ENCODE measurements around the gene TM9SF2.
"Not testable (repeated sequence)": the region's sequence is repeated elsewhere in the genome, so short reads cannot be mapped to it uniquely, and the experiment has no call there.

TM9SF2 gene

DNA sequence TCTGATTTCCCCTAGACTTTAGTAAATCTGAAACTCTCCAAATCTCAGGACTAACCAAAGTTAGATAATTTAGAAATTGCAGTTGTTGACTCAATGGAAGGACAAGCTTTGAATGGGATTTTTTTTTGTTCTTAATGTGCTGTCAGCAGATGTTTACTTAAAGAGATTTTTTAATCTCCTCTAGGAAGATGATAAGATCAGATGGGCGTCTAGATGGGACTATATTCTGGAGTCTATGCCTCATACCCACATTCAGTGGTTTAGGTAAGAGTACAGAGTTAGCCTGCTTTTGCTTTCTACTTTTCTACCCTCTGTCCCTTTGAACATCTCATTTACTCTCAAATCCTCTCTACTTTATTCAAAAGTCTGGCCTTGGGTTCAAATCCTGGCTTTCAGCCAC is 39.3 kb downstream of the TM9SF2 start:
- no peak for DNase-seq

DNA sequence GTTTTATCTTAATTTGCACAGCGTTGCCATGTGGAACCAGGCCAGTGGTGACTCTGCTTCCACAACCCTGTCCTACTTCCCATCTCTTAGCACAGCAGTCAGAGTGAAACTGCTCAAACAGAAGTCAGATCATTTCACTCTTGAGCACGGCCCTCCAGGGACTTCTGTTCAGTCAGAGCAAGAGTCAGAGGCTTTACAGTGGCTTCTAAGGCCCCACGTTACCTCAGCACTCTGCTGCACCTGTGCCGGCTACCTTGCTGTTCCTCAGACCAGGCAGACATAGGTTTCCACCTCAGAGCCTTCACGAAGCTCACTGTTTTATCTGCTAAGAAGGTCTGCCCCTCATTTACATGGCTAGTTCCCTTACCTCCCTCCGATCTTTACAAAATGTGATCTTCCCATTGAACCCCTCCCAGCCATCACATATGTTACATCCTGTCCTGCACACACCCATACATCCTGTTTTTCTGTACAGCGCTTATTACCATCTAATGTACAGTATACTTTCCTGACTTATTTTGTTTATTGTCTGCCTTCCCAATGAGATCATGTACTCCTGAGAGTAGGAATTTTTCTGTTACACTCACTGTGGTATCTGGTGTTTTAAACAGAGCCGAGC is 41.6 kb downstream of the TM9SF2 start:
- DNase-seq: no peak

DNA sequence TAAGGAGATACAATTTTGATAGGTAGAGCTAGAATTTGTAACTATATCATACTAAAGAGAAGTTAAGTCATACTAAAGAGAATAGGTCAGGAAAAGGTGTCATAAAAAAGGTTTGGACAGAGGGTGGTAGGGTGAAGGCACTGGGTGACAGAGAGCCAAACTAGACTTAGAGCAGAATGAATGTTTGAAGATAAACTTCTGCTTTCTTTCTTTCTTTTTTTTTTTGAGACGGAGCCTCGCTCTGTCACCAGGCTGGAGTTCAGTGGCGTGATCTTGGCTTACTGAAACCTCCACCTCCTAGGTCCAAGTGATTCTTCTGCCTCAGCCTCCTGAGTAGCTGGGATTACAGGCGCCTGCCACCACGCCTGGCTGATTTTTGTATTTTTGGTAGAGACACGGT is 44.1 kb downstream of the TM9SF2 start:
- no peak for DNase-seq

DNA sequence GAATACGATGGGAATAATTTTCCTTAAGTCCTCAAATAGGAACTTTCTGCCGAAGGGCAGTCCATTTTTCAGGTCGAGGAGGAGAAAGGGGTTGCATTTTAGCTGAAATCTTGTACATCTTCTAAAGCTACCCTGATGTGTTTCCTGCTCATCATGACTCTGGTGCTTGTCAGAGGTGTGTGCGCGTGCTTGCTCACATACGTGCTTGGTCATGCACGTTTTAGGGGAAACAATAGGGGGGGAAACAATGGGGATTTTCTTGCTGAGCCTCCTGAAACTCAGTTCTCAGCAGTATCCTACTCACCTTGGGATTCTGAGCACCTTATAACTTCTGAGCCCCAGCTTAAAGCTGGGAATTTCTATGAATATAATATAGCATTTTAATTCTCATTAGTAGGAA is 44.7 kb downstream of the TM9SF2 start:
- no peak for DNase-seq

DNA sequence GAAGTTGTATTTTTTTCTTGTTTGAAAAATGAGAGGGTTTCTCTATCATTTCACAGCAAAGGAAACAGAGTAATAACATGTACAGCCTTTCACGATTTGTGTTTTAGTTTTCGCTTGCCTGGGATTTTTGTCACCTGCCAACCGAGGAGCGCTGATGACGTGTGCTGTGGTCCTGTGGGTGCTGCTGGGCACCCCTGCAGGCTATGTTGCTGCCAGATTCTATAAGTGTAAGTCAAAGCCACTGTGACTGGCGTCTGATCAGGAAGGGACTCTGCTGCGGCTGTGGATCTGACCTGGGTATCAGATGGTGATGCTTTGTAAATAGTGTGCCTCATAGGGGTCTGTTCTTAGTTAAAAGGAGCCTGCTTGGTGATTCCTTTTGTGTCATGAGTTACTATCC is 45.6 kb downstream of the TM9SF2 start:
- DNase-seq: no peak

DNA sequence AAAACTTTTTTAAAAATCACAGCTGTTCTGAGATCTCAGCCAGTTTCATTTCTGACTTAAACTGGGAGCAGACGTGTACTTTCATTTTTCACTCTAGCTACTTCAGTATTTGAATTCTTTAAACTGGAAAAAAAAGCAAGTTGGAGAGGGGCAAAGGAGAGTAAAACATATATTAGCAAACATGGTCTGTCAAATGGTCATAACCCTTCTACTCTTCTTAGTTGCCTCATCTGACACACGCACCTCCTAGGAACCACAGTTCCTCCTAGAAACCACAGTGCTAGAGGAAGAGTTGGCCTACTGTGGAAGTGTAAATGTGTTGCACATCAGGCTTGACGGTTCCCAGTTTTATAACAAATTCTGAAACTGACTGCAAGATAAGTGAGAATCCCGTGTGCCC is 47.2 kb downstream of the TM9SF2 start:
- DNase-seq: no peak

DNA sequence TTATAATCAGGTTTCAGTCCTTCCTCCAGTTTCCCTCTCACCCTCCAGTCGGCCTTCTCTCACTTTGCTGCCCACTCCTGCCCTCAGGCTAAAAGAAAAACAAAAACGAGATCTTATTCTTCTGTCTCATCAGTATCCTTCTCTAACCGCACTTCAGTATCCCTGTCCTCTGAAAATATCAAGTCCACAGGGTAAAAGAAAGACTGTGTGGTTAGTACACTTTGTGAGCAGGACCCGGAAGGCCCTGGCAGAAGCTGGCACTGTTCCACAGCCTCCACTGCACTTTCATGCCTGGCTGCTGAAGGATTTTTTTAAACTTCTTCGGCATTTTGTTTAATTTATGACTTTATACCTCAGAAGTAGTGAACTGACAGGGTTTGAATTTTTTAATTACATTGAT is 51.8 kb downstream of the TM9SF2 start:
- DNase-seq: no peak

DNA sequence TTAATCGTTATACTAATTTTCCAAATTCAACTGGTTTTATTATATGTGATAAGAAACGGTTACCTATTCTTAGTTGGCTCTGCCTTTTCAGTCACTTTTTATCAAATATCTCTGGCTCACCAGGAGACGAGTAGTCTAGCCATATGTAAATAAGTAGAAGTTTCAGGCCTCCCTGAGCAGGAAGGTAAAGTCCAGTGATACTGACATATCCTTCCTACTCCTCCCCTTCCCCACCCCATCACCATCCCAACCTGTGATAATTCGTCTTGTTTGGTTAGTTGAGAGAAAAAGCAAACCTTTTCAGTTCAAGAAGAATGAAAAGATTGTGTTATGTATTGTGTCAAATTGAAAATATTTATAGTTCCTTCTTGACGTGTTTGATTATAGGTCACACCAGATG is 53.9 kb downstream of the TM9SF2 start:
- DNase-seq: no peak

DNA sequence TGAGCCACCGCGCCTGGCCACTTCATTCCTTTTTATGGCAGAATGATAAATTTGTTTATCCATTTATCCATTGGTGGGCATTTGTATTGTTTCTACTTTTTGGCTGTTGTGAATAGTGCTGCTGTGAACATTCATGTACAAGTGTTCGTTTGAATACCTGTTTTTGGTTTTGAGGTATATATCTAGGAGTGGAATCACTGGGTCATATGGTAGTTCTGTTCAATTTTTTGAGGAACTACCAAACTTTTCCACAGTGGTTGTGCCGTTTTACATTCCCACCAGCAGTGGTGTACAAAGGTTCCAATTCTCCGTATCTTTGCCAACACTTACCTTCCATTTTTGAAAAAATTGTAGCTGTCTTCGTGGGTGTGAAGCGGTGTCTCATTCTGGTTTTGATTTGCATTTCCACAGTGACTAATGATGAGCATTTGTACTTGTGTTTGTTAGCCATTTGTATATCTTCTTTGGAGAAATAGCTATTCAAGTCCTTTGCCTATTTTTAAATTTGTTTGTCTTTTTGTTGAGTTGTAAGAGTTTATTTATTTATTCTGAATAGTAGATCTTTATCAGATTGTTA is 55.7 kb downstream of the TM9SF2 start:
- DNase-seq: no peak

DNA sequence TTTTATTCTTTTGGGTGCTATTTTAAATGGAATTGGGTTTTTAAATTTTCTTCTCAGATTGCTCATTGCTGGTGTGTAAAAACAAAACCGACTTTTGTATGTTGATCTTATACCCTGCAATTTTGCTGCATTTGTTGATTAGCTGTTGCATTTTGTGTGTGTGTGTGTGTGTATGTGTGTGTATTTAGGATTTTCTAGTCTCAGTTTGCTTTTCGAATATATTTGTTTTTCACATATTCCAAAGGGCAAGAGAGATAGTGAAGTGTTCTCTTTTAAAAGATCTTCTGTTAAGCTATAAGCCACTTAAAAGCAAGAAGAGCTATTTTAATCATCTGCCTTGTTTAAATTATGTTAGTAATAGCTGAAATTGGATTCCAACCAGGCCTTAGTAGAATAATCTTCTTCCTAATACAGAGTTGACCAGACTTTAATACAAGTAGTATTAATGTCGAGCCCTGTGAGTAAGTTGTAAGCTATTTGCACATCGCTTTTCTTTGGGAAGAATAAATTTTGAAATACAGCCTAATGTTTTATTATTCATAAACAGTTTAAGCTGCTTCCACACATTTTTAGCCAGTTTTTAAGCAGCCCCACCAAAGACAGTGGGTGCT is 57.4 kb downstream of the TM9SF2 start:
- no peak for DNase-seq

DNA sequence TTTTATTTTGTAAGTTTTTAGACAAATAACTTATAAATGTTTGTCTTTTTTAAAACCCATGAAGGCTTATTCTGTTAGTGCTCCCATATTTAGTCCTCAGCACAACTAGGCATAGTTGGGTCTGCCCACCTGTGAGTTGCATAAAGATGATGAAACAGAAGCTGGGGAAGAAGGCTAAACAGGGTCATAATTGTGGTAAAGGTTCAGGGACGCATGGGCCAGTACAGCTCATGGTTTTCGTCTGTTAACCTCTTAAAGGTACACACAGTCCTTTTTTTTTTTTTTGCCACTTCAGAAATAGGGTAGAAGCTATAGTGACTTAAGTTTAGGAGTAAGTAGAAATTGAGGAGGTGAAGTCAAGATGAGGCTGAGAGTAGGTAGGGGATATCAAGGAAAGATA is 58.3 kb downstream of the TM9SF2 start:
- DNase-seq: no peak

DNA sequence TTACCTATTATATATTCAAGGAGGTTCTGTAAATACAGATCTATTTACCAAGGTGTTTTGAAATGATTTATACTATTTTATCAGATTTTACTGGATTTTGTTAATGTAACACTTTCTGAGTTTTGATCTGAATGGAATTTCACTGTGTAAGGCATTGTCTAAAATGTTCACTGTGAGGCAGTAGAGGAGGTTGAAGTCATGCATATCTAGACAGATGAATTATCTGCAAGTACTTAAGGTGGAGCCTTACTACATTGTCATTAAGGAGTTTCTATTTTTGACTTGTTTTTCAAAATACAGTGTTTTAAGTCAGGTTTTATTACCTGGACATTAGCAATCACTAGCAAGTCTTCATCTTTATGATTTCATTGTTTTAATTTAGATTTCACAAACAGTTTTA is 62.1 kb downstream of the TM9SF2 start:
- DNase-seq: no peak

DNA sequence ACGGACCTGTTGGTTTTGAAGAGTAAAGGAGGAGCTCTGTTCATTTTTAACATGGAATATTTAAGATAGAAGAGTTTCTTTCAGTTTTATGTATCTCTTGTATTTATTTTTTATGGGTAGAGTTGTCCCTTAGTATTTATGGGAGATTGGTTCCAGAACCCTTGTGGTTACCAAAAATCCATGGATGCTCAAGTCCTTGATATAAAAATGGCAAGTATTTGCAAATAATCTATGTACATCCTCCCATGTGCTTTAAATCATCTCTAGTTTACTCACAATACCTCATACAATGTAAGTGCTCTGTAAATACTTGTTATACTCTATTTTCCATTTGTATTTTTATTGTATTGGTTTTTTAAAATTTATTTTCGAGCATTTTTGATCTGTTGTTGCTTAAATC is 63.1 kb downstream of the TM9SF2 start:
- DNase-seq: no peak

DNA sequence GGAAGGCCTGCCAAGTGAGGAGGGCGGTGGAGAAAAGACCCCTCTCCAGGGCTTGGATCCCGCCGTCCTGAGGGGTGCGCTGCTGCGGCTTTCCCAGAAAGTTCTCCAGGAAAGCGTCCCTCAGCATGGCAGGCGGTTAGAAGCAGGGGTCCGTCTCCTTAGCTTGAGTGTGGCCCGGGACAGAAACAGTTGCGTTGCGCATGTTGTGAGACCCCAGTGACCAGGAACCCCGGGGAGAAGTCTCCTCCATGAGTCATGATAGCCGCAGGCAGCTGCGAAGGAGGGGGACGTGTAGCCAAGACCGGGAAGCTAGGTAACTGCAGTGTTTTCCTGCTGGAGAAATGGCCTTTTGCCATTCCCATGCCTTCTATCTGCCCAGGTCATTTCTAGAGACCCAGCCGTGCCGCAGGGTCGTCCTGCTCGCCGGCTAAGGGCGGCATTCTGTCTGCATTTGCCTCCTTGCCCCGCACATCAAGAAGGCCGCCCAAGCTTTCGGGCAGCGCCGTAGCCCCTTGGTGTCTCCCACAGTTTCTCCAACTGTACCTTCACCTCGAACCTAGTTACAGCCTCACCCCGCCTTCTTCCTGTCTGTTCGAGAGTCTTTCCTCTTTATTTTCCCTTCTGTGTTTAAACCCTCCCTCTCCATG is 64.3 kb downstream of the TM9SF2 start:
- DNase-seq: no peak

DNA sequence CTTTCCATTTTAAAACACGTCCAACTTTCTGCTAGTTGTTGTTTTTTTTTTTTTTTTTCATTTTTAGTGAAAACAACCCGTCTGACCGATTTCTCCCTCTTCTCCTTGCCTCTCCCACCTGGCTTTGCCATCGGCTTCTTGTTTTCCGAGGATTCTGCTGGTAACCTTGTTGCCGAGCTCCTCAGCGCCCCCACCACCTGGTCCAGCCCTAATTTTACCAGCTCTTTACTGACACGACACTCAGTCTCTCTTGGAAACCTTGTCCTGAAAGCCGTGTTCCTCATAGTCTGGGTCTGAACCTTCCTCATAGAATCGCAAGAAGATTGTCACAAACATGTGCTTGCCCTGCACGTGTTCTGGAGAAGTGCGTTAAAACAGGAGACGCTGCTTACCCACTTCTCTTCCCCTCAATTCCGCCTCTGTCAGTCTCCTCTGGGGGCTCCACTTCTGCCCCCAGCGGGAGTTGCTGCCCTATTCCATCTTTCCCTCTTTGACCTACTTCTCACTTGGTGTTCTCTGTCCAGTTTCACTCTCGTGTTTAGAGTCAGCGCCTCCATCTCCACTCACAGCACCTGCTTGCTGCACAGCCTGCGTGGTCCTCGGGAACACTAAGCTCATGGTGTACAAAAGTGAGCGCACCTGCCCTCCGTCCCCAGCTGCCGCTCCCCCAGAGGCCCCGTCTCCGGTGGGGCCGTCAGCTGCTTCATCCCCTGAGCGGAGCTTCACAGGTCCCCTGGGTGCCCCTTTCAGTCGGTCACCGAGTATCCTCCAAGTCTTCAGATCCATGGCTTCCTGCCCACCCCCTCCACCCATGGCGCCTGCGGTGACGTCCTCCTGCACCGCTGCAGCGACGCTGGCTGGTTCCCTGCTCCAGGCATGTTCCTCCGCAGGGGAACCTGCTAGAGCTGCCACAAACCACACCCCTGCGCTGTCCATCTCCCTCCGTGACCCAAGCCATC is 65.1 kb downstream of the TM9SF2 start:
- DNase-seq: no peak

DNA sequence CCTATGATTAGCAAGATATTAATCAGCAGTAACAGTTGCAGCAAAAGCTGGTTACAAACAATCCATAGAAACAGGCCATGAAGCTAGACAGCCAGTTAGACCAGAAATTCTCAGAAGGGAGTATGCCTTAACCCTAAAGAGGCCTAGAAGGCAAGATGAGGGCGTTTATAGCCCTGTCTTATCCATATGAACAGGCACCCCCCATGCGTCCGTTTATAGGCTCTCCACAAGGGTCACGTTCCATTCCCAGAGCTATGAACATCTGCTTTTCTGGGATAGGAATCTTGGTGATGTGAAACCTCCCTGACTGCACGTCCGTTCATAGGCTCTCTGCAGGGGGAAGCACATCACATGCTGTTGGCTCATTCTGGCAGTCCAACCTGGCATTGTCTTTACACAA is 67.6 kb downstream of the TM9SF2 start:
- not testable (repeated sequence) for DNase-seq

DNA sequence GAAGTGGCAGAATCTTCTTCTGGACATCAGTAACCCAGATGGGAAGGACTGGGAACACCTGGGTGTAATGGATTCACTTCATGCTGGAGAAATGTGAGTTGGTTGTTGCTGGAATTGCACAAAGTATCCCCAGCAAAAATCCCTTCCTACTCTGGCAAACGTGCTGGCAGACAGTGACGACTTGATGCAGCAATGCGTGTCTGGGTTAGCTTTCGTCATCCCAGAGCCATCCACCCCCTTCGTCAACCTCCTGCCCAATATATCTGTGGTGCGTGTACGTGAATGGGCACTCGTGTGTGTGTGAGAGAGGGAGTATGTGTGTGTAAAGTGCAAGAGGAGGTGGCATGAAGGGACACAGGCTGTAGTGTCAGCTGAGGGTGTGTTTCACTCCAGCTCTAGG is 70.9 kb downstream of the TM9SF2 start:
- no peak for DNase-seq

DNA sequence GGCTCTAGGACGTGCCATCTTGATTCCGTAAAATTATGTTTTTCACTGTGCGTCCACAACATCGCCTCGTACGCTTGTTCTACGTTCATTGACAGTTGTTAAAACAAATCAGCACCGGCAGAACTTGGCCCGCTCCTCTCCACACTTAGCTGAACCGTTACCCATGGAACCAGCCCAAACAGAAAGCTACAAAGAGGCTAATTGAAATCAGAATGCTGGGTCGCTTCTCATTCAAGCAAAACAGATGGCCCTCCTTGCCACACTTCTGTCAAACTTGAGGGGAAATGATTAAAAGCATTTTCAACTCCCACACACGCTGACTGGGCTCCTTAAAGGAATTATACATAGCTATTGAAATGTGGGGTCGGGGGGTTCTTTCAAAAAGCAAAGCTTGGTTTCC is 71.6 kb downstream of the TM9SF2 start:
- no peak for DNase-seq

DNA sequence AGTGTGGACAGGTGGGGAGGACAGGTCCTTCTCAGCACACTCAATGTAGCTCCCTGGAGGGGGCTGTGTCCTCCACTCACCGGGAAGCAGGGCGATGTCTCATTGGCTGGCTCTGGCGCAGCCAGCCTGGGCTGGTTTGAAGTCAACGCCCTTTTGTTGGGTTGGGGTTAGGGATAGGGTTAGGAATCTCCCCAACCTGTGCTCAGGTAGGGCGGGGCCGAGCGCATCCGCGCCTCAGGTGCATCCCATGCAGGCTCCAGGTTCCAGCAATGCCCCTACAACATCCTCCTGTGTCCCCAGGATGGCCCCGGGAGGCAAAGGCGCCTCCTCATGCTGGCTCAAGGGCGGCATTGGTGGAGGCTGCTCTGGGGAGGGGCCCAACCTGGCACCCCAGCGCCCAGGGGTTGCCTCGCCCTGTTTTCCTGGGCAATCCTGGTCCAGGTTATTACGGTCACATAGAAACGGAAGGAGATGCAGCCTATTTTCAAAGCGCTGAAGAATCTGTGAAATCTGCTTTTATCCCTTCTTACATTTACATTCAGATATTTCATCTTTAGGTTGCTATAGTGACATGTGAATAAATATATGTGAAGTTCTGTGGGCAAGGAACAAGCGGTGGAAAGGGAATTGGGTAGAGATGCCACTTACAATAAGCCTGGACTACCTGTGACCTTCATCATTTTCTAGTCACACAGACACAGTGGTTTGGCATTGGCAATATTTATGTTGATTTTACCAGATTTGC is 74.3 kb downstream of the TM9SF2 start:
- no peak for DNase-seq

DNA sequence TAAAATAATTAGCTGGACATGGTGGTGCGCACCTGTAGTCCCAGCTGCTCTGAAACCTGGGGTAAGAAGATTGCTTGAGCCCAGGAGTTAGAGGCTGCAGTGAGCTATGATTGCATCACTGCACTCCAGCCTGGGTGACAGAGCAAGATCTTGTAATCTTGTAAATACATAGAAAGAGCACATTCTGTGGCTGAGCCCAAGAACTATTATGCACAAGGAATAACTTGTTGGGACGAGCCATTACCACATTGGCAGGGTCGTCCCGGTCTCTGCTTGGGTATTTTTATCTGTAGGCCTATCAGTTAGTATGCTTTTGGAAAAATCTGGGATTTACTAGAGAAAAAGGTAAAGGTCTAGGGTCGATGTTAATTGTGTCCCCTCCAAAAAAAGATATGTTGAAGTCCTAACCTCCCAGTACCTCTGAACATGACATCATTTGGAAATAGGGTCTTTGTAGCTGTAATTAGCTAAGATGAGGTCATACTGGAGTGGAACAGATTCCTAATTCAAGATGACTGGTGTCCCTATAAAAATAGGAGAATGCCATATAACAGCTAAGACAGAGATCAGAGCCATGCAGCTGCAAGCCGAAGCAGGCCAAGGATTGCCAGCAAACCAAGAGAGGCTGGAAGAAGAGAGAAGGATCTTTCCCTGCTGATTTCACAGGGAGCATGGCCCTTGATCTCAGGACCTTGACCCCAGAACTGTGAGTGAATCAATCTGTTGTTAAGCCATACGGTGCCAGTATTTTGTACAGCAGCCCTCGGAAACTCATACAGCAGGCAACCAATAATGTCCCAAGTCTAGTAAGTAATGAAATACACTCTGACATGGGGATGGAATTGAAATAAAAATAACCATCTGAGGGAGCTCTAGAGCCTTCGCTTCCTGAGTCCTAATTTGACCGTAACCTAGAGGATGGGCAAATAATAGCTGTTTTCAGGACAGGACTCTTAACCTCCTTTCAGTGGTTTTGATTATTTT is 77.0 kb downstream of the TM9SF2 start:
- no peak for DNase-seq

Data from activated T-cell treated with anti-CD3 and anti-CD28 coated beads for 4 hours (primary cell).